ENCODE results near the gene CCDC12.

- TF ChIP-seq POLR2A (IDR thresholded peaks at IDR 0.05; ENCODE audit: low read depth, low read length) (no peak), POLR2AphosphoS5 (IDR thresholded peaks at IDR 0.05; ENCODE audit: low read depth, low read length) (no peak)
Measured at GRCh38 chr3:46906471-46907058, 70.0 kb downstream of the CCDC12 start.

All from GM12892 (cell line).